ENCODE data around the gene CNTNAP4.

The CNTNAP4 gene

DNA sequence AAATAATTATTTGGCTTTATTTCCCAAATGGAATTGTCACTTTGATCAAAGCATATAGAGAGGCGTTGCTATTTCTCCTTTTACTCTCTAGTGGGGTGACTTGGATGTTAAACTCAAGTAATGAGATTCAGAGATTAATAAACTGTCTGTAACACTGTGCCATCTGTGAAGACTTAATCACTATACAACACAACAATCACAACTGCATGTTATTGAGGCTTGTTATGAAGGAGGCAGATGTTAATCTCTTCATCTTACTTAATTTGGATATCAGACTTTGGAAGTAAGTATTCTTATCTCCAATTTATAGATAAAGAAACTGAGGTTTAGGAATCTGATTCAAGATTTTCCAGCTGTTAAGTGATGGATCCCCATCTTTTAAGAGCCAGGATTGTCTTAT is 132.5 kb downstream of the CNTNAP4 start:
- no peak for DNase-seq

DNA sequence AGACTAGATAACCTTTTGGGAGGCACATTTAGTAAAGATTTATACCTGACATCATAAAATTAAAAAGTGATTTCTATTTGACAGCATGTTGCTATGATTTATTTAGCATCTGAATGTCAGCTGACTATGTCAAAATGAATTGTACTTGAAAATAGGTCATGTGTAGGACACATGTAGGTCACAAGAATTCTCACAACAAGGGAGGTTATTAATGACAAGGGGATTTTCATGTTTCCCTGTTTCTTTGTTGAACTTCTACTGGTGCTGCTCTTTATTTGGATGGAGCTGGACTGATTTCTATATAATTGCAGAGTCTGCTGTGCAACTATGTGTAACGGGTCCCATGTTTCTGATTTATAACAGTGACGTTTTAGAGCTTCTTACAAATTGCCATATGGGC is 144.4 kb downstream of the CNTNAP4 start:
- no peak for DNase-seq

DNA sequence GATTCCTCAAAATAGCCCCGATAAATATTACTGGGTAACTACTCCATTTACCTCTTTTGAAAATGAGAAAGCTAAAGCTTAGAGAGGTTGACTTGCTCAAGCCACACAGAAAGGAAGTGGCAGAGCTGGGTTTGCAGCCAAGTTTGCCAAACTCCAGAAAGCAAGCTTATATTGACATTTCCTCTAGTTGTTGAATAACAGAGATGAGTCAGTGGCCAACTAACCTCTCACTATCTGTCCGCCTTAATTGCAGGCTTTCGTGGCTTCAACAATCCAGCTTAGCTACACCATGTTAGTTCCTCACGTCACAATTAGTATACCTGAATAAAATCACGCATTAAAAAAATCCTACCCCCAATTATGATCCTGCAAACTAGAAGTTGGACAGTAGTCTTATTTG is 151.7 kb downstream of the CNTNAP4 start:
- DNase-seq, result no peak

- DNase-seq, result no peak
Observed at GRCh38 chr16:76441391-76441790, 164.2 kb downstream of the CNTNAP4 start.

DNA sequence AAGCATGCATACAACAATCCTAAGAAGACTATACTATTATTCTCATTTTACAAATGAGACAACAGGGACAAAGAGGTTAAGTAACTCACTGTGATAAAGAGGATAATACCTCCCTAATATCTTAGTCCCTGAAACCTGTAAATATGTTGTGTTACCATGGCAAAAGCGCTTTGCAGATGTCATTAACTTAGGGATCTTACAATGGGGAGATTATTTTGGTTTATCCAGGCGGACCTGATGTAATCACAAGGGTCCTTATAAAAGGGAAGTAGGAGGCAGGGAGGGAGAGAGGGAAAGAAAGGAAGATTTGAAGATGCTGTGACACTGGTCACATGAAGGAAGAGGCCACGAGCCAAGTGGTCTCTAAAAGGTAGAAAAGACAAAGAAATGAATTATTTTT is 164.7 kb downstream of the CNTNAP4 start:
- DNase-seq, result no peak

DNA sequence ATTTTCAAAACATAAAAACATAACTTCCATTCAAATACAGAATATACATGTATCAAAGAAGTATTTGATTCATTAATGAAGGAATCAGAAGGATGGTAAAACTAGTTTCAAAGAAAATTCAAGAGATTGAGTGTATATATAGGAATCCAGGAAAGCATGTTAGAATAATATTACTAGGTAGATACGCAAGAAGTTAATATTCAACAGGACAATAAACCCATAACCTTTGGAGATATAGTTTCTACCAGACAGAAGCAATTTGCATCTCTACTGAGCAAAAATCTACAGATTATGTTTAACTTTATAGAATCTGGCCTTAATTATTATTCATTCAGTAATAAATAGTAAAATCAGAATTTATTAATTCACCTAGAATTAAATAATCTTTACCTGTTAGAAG is 166.8 kb downstream of the CNTNAP4 start:
- no peak for DNase-seq

DNA sequence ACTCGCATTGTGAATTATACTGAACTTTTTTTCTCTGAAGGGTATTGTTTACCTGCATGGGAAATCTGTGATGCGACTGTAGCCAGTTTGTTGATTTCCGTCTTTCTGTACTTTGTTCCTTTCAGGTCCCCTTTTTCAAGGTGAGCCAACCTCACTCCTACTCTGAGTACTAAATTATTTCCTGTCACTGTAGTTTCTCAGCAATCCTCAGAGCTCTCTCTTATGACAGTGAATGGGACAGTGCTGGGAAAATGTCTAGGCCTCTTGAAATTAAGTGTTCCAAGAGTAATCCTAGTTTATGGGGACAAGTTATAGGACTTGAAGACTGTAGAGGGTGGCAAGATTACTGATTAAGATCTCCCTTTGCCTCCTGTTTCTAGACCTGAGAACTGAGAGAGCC is 167.6 kb downstream of the CNTNAP4 start:
- no peak for DNase-seq

- DNase-seq, result no peak
Observed at GRCh38 chr16:76445815-76446214, 168.6 kb downstream of the CNTNAP4 start.

DNA sequence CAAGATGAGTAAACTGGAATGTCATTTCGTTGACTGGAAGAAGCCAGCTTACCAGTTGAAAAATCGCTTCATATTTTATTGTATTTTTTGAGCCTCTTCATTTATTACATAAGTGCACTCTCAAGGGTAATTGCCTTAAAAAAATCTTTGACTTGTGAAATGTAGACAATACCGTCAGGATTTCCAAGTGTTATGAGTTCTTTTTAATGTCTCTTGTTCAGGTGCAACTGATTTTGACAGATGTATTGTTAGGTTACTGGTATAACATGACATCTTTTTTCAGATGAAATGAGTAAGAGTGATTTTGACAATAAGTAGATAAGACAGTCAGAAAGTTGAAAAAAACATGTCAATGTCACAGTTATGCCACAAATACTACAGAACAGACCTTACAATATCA is 169.1 kb downstream of the CNTNAP4 start:
- DNase-seq, result no peak

DNA sequence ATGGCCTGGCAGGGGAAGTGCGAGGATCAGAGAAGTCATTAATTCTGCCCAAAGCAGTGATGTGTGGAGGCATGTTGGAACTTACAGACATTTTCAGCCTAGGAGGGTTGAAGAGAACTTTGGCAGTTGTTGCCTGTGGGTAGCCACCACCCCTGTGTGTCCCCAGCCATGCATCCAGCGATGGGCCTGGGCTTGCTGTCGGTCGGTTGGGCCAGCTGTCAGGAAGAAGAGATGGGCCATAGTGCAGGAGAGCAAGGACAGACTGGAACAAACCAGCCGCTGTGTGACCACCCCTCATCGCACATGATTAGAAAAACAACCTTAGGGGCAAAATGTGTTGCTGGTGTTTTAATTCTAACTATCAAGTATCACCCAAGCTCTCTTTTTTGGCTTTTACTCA is 173.7 kb downstream of the CNTNAP4 start:
- DNase-seq, result no peak

DNA sequence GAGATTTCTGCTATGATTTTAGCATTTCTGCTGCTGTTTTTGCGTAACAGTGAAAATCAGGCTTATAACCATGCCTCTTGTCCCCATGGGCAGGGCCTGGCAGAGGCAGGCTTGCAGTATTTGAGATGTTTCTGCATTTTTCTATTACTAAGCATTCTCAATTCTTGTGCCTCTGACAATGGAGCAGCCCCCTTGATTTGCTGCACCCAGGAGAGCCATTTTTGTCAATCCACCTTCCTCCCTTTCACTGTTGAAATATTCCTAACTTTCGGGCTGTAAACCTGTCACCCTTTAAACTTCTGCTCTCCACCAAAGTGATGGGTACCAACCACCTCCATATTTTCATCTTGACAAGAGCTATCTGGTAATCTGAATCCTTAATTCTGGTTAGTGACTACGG is 178.1 kb downstream of the CNTNAP4 start:
- DNase-seq, result no peak

DNA sequence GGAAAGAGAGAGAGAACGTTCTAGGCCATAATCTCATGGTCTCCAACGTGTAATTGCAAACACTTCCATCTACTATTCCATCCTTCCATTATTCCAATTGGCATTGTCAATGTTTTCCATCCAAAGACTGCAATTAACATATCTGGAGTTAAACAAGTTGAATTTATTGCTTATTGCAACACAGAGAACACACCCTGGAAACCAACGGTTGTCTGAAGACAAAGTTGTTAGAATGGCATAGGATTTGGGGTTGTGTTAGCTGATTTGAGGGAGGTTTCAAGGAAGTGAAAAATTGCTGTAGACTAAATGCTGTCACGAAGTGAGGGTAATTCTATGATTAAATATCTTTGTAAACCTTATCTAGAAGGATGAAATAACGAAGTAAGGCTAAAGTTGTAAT is 178.8 kb downstream of the CNTNAP4 start:
- DNase-seq, result no peak

DNA sequence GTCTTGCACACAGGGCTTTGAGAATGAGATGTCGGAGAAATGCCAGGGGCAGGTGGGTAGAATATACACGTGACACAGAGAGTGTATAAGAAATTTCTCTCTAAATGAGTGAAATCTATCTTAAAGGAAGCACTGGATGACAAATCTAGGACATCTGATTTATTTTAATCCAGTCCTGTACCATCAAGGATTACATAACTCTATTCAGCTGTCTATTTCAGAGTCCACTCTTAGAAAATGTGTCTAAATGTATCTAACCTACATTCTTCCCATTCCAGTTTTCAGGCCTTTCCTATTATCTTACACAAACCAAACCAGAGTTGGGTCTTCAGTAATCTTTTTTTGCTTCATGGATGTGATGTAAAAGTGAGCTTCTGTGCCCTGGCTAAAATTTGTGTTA is 181.9 kb downstream of the CNTNAP4 start:
- DNase-seq, result no peak

GRCh38 chr16:76461836-76462235 is 184.6 kb downstream of the CNTNAP4 start:
- DNase-seq, result no peak

- DNase-seq, result no peak
Observed at GRCh38 chr16:76464955-76465620, 187.9 kb downstream of the CNTNAP4 start.

GRCh38 chr16:76466871-76467270 is 189.7 kb downstream of the CNTNAP4 start:
- DNase-seq, result no peak

DNA sequence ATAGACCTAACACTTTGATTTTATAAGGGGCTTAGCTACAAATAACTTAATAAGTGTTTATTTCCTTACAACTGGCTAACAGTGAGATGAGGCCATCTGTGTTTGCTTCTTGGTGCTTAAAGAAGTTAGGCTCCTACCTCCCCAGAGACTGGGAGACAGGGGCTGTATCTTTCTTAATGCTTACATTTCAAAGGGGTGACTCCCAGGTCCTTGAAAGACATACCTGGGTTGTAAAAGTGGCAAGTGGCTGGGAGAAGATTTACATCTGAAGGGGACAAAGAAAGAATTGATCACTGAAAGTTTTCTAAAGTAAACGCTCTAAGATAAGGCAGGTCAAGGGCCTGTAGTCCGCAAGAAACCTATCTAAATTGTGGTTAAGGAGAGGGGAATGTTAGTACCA is 196.8 kb downstream of the CNTNAP4 start:
- no peak for DNase-seq

DNA sequence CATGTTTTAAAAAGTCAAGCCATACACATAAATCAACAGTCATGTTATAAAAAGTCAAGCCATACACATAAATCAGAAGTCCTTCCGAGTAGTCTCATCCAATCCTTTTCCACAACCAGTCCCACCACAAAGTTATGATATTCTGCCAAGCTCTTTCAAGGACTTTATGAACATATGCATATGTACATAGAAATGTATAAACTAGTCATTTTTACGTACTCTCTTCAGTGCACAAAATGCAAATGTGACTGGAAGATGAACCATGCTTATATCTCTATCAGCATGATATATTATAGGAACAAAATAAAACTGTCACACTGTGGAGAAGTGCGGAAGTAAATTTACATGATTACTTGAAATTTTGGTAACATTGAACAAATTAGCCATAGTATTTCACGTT is 200.9 kb downstream of the CNTNAP4 start:
- DNase-seq, result no peak

DNA sequence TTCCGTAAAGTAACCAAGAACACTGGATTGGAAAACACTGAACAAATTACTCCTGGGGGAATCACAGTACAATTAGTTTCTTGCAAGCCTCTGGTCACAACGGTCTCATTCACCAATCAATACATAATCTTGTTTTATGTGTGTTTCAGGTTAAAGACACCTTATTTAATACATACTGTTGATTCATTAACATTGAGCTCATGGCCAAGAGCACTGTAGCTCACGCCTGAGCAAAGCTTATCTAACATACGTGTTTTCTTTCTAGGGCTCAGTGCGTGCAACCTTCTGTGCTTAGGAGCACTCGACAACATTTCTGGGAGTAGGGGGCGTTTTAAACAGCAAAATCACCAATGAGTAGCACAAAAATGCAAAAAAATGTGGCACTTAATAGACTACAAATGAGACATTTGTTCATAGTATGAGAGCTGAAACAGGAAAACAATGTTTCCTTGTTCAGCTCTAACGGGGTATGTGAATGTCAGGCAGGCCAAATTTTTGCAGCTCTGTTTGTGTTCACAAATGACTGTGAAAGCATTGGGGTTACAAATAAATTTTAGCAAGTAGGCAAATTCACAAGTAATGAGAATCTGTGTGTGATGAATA is 206.2 kb downstream of the CNTNAP4 start:
- DNase-seq, result no peak

GRCh38 chr16:76484020-76484419 is 206.8 kb downstream of the CNTNAP4 start:
- no peak for DNase-seq

DNA sequence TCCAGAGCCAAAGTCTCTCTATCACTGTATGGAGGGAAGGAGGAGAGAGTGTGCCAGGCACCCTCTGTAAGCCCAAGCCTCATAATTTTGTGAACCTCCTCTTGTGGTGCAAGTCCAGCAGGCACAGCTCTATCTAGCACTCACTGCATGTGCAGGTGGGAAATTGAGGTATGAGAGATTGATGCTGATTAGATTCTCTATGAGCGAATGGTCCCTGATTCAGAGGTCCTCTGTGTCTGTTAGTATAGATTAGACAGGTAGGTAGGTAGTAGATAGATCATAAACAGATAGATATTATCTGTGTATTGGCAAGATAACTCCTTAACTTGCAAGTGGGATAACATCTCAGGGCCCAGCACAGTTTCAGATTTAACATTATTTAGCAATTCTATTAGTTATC is 209.5 kb downstream of the CNTNAP4 start:
- no peak for DNase-seq

DNA sequence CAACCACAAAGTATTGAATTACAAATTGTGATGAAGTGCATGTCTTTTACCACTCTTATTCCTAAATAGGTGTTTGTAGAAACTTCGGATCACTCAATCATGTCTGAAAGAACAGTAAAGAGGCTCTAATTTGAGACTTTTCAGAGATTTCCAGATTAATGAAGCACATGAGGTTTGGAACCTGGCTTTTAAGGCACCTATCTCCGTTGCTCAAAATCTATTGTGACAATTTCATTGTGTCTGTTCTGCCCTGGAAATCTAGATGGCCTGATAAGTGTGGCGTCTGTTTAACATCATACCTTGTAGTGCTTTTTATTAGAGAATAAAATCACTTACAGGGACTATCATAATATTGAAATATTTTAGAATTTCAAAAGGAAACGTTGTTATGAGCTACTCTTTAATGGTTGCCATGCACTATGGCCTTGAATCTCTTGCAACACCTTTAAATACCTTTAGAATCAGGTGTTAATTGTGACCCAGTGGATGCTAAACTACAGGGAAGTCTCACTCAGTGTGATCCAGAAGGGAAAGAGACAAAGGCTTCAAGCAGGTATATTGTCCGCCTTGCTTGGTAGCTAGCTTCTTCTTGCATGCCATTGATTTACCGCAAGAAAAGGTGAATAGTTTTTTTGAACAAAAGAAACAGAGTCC is 210.3 kb downstream of the CNTNAP4 start:
- DNase-seq, result no peak

GRCh38 chr16:76488065-76488417 is 210.8 kb downstream of the CNTNAP4 start:
- DNase-seq, result no peak

DNA sequence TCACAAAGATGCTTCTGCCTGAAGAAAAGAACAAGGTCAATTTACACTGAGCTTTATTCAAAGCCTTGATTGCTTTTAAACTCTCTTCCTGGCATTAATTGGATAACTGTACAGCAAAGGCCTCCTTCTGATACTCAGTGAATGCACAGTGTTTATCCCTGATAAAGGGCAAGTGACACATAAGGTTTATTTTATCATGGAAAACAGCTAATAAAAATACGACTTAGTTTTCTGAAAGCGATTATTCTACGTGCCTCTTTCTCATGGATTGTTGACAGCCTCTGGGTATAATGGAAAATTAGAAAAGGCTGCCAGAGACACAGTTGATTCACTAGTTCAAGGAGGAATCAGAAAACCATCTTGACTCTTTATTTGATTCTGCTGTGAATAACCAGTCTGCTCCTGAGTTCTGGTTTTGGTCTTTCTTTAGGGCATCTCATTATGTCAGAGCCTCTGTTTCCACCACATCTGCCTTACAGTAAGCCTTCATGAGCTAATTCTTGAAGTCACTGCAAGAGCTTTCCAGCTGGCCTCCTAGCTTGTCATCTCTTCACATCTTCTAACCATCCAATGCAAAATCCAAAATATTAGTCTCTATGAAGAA is 212.9 kb downstream of the CNTNAP4 start:
- DNase-seq, result no peak
